ENCODE data around the gene FAM177B. TPM values are rescaled to one million over a fixed set of nuclear protein-coding genes. Genes with fewer than 3 reads are reported as not detected.

The FAM177B gene
- total and polyA plus RNA-seq, 4 donors: 0.09 to 0.17 TPM; not detected in 2

DNA sequence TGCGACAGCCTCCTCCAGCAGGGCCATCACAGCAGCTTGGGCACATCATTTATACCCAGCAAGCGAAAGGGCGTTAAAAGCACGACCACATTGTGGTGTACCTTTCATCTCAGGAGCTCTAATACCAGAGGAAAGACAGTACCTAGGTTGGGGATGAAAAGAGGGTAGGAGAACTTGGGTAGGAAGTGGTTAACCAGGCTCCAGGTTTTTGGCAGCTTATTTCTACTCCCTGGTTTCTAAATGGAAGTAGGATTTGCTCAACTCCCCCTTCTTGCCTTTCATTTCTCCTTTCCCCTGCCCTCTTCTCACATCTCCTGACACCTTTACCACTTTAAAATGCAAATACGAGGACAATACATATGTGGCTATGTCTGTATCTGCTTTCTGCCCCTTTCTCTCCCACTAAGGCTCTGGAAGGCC, 30.2 kb downstream of the FAM177B start:
- no peaks in the 10 kb centered on the region for H3K27me3 ChIP-seq (ENCODE audit: control insufficient read depth in 4 of 4, insufficient read depth in 4 of 4, low read length in 3 of 4)
- peaks cover 3 to 12% (median 3%) of the 10 kb centered on the region in 4 donors for H3K9me3 ChIP-seq (ENCODE audit: control insufficient read depth in 4 of 4, low read length in 3 of 4)
- H3K4me1 ChIP-seq (ENCODE audit: control insufficient read depth in 4 of 4, insufficient read depth in 4 of 4, low read length in 3 of 4): no peaks in the 10 kb centered on the region
- no peak for DNase-seq (ENCODE audit: low spot score)
- no peaks in the 10 kb centered on the region for H3K36me3 ChIP-seq (ENCODE audit: control insufficient read depth in 4 of 4, insufficient read depth in 3 of 4, low read depth in 1 of 4, low read length in 3 of 4)
- 85% methylated on average over 5 of the region's 5 CpGs for WGBS
- no peak for TF ChIP-seq SP1 (IDR thresholded peaks at IDR 0.05)
- TF ChIP-seq, protein P1, sequence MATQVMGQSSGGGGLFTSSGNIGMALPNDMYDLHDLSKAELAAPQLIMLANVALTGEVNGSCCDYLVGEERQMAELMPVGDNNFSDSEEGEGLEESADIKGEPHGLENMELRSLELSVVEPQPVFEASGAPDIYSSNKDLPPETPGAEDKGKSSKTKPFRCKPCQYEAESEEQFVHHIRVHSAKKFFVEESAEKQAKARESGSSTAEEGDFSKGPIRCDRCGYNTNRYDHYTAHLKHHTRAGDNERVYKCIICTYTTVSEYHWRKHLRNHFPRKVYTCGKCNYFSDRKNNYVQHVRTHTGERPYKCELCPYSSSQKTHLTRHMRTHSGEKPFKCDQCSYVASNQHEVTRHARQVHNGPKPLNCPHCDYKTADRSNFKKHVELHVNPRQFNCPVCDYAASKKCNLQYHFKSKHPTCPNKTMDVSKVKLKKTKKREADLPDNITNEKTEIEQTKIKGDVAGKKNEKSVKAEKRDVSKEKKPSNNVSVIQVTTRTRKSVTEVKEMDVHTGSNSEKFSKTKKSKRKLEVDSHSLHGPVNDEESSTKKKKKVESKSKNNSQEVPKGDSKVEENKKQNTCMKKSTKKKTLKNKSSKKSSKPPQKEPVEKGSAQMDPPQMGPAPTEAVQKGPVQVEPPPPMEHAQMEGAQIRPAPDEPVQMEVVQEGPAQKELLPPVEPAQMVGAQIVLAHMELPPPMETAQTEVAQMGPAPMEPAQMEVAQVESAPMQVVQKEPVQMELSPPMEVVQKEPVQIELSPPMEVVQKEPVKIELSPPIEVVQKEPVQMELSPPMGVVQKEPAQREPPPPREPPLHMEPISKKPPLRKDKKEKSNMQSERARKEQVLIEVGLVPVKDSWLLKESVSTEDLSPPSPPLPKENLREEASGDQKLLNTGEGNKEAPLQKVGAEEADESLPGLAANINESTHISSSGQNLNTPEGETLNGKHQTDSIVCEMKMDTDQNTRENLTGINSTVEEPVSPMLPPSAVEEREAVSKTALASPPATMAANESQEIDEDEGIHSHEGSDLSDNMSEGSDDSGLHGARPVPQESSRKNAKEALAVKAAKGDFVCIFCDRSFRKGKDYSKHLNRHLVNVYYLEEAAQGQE (IDR thresholded peaks at IDR 0.05): no peak
- TF ChIP-seq, protein P2, sequence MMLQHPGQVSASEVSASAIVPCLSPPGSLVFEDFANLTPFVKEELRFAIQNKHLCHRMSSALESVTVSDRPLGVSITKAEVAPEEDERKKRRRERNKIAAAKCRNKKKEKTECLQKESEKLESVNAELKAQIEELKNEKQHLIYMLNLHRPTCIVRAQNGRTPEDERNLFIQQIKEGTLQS (IDR thresholded peaks at IDR 0.05): no peak
- TF ChIP-seq EGR1 (IDR thresholded peaks at IDR 0.05; ENCODE audit: low read depth in 2 of 2): no peak
- no peak for TF ChIP-seq YY1 (IDR thresholded peaks at IDR 0.05)
- TF ChIP-seq, protein P3, sequence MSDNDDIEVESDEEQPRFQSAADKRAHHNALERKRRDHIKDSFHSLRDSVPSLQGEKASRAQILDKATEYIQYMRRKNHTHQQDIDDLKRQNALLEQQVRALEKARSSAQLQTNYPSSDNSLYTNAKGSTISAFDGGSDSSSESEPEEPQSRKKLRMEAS (IDR thresholded peaks at IDR 0.05): no peak
- TF ChIP-seq HNF4A (conservative IDR thresholded peaks at IDR 0.05): no peak
- no peak for TF ChIP-seq HNF4G (IDR thresholded peaks at IDR 0.05)
- TF ChIP-seq, protein P4, sequence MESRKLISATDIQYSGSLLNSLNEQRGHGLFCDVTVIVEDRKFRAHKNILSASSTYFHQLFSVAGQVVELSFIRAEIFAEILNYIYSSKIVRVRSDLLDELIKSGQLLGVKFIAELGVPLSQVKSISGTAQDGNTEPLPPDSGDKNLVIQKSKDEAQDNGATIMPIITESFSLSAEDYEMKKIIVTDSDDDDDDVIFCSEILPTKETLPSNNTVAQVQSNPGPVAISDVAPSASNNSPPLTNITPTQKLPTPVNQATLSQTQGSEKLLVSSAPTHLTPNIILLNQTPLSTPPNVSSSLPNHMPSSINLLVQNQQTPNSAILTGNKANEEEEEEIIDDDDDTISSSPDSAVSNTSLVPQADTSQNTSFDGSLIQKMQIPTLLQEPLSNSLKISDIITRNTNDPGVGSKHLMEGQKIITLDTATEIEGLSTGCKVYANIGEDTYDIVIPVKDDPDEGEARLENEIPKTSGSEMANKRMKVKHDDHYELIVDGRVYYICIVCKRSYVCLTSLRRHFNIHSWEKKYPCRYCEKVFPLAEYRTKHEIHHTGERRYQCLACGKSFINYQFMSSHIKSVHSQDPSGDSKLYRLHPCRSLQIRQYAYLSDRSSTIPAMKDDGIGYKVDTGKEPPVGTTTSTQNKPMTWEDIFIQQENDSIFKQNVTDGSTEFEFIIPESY (IDR thresholded peaks at IDR 0.05): no peak
- TF ChIP-seq RAD21 (IDR thresholded peaks at IDR 0.05): no peak
- no peak overlapping the region for H3K27ac ChIP-seq (ENCODE audit: low read depth in 1 of 2, low read length in 2 of 2)
- no peak overlapping the region for H3K4me3 ChIP-seq (ENCODE audit: low read depth in 1 of 3, low read length in 3 of 3)
- H3K9ac ChIP-seq (ENCODE audit: low read depth in 1 of 2, low read length in 2 of 2): no peak overlapping the region

DNA sequence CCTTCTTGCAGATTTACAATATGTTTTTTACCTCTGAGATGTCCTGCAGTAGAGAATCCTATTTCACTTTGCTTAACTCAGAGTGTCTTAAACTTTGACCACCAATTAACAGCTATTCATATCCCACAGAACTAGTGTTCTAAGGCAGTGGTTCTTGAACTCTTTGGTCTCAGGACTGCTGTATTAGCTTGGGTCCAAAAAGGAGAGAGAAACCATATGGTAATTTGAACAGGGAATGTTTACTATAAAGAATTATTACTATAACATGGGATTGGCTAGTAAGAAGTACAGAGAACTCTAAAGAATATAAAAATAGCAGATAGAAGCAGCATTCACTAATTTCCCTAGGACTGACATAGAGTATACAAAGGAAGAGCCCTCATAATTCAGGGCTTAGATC, 31.6 kb downstream of the FAM177B start:
- TF ChIP-seq HNF4G (IDR thresholded peaks at IDR 0.05) (no peak), NR2F2 (IDR thresholded peaks at IDR 0.05) (no peak), EGR1 (IDR thresholded peaks at IDR 0.05; ENCODE audit: low read depth in 2 of 2) (no peak), RAD21 (IDR thresholded peaks at IDR 0.05) (no peak), GABPA (IDR thresholded peaks at IDR 0.05 in 1 of 2, conservative IDR thresholded peaks at IDR 0.05 in 1 of 2) (no peak), YY1 (IDR thresholded peaks at IDR 0.05) (no peak), TAF1 (conservative IDR thresholded peaks at IDR 0.05) (no peak)
- TF ChIP-seq, protein P5, sequence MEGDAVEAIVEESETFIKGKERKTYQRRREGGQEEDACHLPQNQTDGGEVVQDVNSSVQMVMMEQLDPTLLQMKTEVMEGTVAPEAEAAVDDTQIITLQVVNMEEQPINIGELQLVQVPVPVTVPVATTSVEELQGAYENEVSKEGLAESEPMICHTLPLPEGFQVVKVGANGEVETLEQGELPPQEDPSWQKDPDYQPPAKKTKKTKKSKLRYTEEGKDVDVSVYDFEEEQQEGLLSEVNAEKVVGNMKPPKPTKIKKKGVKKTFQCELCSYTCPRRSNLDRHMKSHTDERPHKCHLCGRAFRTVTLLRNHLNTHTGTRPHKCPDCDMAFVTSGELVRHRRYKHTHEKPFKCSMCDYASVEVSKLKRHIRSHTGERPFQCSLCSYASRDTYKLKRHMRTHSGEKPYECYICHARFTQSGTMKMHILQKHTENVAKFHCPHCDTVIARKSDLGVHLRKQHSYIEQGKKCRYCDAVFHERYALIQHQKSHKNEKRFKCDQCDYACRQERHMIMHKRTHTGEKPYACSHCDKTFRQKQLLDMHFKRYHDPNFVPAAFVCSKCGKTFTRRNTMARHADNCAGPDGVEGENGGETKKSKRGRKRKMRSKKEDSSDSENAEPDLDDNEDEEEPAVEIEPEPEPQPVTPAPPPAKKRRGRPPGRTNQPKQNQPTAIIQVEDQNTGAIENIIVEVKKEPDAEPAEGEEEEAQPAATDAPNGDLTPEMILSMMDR (IDR thresholded peaks at IDR 0.05; ENCODE audit: low read depth, low read length, missing input control): no peak
- Histone ChIP-seq H3K9ac (ENCODE audit: low read depth in 1 of 2, low read length in 2 of 2) (no peak overlapping the region), H3K27ac (ENCODE audit: low read depth in 1 of 2, low read length in 2 of 2) (no peak overlapping the region), H3K27me3 (ENCODE audit: control insufficient read depth in 4 of 4, insufficient read depth in 4 of 4, low read length in 3 of 4) (no peaks in the 10 kb centered on the region), H3K4me1 (ENCODE audit: control insufficient read depth in 4 of 4, insufficient read depth in 4 of 4, low read length in 3 of 4) (no peaks in the 10 kb centered on the region), H3K9me3 (ENCODE audit: control insufficient read depth in 4 of 4, low read length in 3 of 4) (peaks cover 3 to 12% (median 3%) of the 10 kb centered on the region in 4 donors), H3K36me3 (ENCODE audit: control insufficient read depth in 4 of 4, insufficient read depth in 3 of 4, low read depth in 1 of 4, low read length in 3 of 4) (no peaks in the 10 kb centered on the region), H3K4me3 (ENCODE audit: low read depth in 1 of 3, low read length in 3 of 3) (no peak overlapping the region)
- no peak for DNase-seq (ENCODE audit: low spot score)

Data from liver (tissue), 9 donors.